CD4-positive, alpha-beta T cell (primary cell): ENCODE measurements around the gene GOLGA6L1. TPM values are rescaled to one million over a fixed set of nuclear protein-coding genes. Genes with fewer than 3 reads are reported as not detected.

Experiments
- ATAC-seq: fragments of 200-7000 bp; cut with Tn5 transposase; one replicate; pipeline ENCODE4 v1.10.0; 2022; ENCODE audit warnings: mild to moderate bottlenecking; ENCODE audit not compliant: poor library complexity
- CTCF ChIA-PET: fragments of 350-600 bp; sonication (Branson Sonifier 250); formaldehyde crosslinking; loops from one replicate; lab custom pipeline; 2021; ENCODE audit warnings: antibody characterized with exemption, inconsistent platforms; lab: Charles Lee
- POLR2A ChIA-PET: fragments of 350-600 bp; sonication (Branson Sonifier 250); formaldehyde crosslinking; loops from one replicate; lab custom pipeline; 2021; ENCODE audit warnings: antibody characterized with exemption, inconsistent platforms; lab: Charles Lee
- DNase-seq, 14 experiments: peaks; one replicate each; pipeline ENCODE4 v3.0.0-alpha.2; 2013 to 2020; ENCODE audit warnings: mixed read lengths in 2 of 14
- H3K27ac ChIP-seq, 2 donors: one replicate each; pipeline versions ENCODE4 v1.5.1 to v1.7.0; 2013; ENCODE audit warnings: low read length in 2 of 2, low read depth in 1 of 2, mild to moderate bottlenecking in 1 of 2
- H3K27me3 ChIP-seq, 2 experiments: 1 replicate in 1 of 2; 2 replicates in 1 of 2; pipeline versions ENCODE4 v1.6.1 to v1.7.0; 2013; ENCODE audit warnings: low read length in 2 of 2, control low read depth in 1 of 2, mild to moderate bottlenecking in 1 of 2, moderate library complexity in 1 of 2; ENCODE audit not compliant: insufficient read depth in 2 of 2, control insufficient read depth in 1 of 2
- H3K36me3 ChIP-seq: one replicate; pipeline ENCODE4 v1.6.1; 2013; ENCODE audit warnings: low read length, control low read depth; ENCODE audit not compliant: insufficient read depth
- H3K4me1 ChIP-seq: one replicate; pipeline ENCODE4 v1.6.1; 2013; ENCODE audit warnings: low read length, control low read depth; ENCODE audit not compliant: insufficient read depth
- H3K4me3 ChIP-seq: one replicate; pipeline ENCODE4 v1.5.1; 2013; ENCODE audit warnings: mild to moderate bottlenecking, low read length, moderate library complexity
- H3K9me3 ChIP-seq, 2 experiments: 1 replicate in 1 of 2; 2 replicates in 1 of 2; pipeline versions ENCODE4 v1.6.1 to v1.7.0; 2013; ENCODE audit warnings: low read length in 2 of 2, mild to moderate bottlenecking in 2 of 2, control low read depth in 1 of 2, moderate library complexity in 1 of 2; ENCODE audit not compliant: control insufficient read depth in 1 of 2, insufficient read depth in 1 of 2
- H3K27ac Mint-ChIP-seq: one replicate; pipeline ENCODE4 v1.8.0; 2020; ENCODE audit warnings: mixed read lengths
- H3K27me3 Mint-ChIP-seq: one replicate; pipeline ENCODE4 v1.8.0; 2021; ENCODE audit warnings: mixed read lengths
- H3K36me3 Mint-ChIP-seq: one replicate; pipeline ENCODE4 v1.8.0; 2021; ENCODE audit warnings: low read depth, mixed read lengths
- H3K4me1 Mint-ChIP-seq: one replicate; pipeline ENCODE4 v1.8.0; 2021; ENCODE audit warnings: low read depth, mixed read lengths
- H3K4me3 Mint-ChIP-seq: one replicate; pipeline ENCODE4 v1.8.0; 2020; ENCODE audit warnings: mild to moderate bottlenecking, mixed read lengths
- H3K9me3 Mint-ChIP-seq: one replicate; pipeline ENCODE4 v1.8.0; 2020; ENCODE audit warnings: mixed read lengths
- CTCF ChIP-seq: fragments of 200-600 bp; IDR thresholded peaks from one replicate; pipeline ENCODE4 v1.8.0; 2022; ENCODE audit warnings: antibody characterized with exemption, mild to moderate bottlenecking
- intact Hi-C, 2 experiments: fragments of 100-400 bp; cut with DNase I in 1 of 2; cut with micrococcal nuclease in 1 of 2; formaldehyde crosslinking; loops; one replicate each; pipeline versions ENCODE4 v1.15.1 to v1.9.0; 2023 to 2025; cut with DNase I, micrococcal nuclease
- total RNA-seq, 174 experiments: library from RNA in 2 of 174; stranded (reverse) in 2 of 174; gene quantifications; one replicate each; pipeline ENCODE4 v1.2.3 and lab custom pipeline; 2021 to 2026

The GOLGA6L1 gene
- total RNA-seq, 2 experiments from 2014 or later, result not detected

GRCh38 chr15:23079766-23080165, 56.9 kb downstream of the GOLGA6L1 start:
- Histone ChIP-seq H3K27ac (no peak overlapping the region), H3K4me3 (no peak overlapping the region), H3K36me3 (no peaks in the 10 kb centered on the region), H3K27me3 (no peaks in the 10 kb centered on the region), H3K4me1 (no peaks in the 10 kb centered on the region), H3K9me3 (no peaks in the 10 kb centered on the region)
- no peak overlapping the region for H3K27ac Mint-ChIP-seq
- H3K4me1 Mint-ChIP-seq, result no peaks in the 10 kb centered on the region
- no peak for ATAC-seq
- no peaks in the 10 kb centered on the region for H3K9me3 Mint-ChIP-seq
- ChIA-PET CTCF (no interaction called here), POLR2A (no interaction called here)
- DNase-seq, result no peak
- no peak overlapping the region for H3K4me3 Mint-ChIP-seq
- intact Hi-C loops, result no loop called here
- no peaks in the 10 kb centered on the region for H3K27me3 Mint-ChIP-seq
- TF ChIP-seq CTCF, result no peak
- no peaks in the 10 kb centered on the region for H3K36me3 Mint-ChIP-seq

Other genes starting within 250 kb of the GOLGA6L1 start
- gene CYFIP1, start 156.5 kb downstream of the GOLGA6L1 start, total RNA-seq, result 1 to 10 TPM; 3.2 to 4.4 TPM
- gene TUBGCP5, start 97.3 kb downstream of the GOLGA6L1 start, total RNA-seq, result 10 to 100 TPM; 24.2 to 24.5 TPM
- gene GOLGA6L26, start 197.4 kb upstream of the GOLGA6L1 start, total RNA-seq, result not detected
- under 1 TPM; 0.14 TPM for gene GOLGA8S, start 217.9 kb upstream of the GOLGA6L1 start, total RNA-seq